SK-N-SH (cell line): ENCODE results near the gene MBOAT2. TPM values are rescaled to one million over a fixed set of nuclear protein-coding genes. Genes with fewer than 3 reads are reported as not detected.

ENCODE experiments used
- CTCF ChIA-PET: fragments of 300-600, 350-600 bp; formaldehyde crosslinking; extraction: SDS; loops from one replicate; lab custom pipeline; 2021; lab: Yijun Ruan, JAX
- POLR2A ChIA-PET: fragments of 350-600 bp; sonication (Branson Sonifier 250); formaldehyde crosslinking; extraction: SDS; loops from one replicate; lab custom pipeline; 2020; ENCODE audit warnings: antibody characterized with exemption, inconsistent platforms; lab: Yijun Ruan, JAX
- DNase-seq: peaks from one replicate; pipeline ENCODE4 v3.0.0; 2012
- H2AFZ ChIP-seq: fragments of 200-600 bp; sonication (generic); 2 replicates; pipeline ENCODE4 v1.8.1; 2016; ENCODE audit warnings: antibody characterized with exemption, mild to moderate bottlenecking, low read depth
- H3F3A ChIP-seq: fragments of 200-600 bp; sonication (generic); replicated peaks from 2 replicates; pipeline ENCODE3; 2016; ENCODE audit warnings: antibody characterized with exemption, mild to moderate bottlenecking; ENCODE audit not compliant: insufficient read depth
- H3K27ac ChIP-seq, 2 experiments: fragments of 200-500 bp in 1 of 2; fragments of 200-600 bp in 1 of 2; sonication (Bioruptor generic) in 1 of 2; sonication (generic), shearing (Covaris generic) in 1 of 2; 2 replicates each; pipeline versions ENCODE4 v1.5.1 to v1.6.1; 2014 to 2016; ENCODE audit warnings: low read depth in 2 of 2, inconsistent platforms in 1 of 2, low read length in 1 of 2, mild to moderate bottlenecking in 1 of 2, mixed read lengths in 1 of 2
- H3K27me3 ChIP-seq: fragments of 200-600 bp; sonication (generic), shearing (Covaris generic); 2 replicates; pipeline ENCODE4 v1.6.1; 2016; ENCODE audit warnings: mixed run types; ENCODE audit not compliant: insufficient read depth
- H3K36me3 ChIP-seq, 2 experiments: fragments of 200-500 bp in 1 of 2; fragments of 200-600 bp in 1 of 2; sonication (Bioruptor generic) in 1 of 2; sonication (generic) in 1 of 2; replicated peaks in 1 of 2; 2 replicates each; pipeline versions ENCODE3 to v1.5.1; 2014 to 2016; ENCODE audit warnings: low read length in 1 of 2, mild to moderate bottlenecking in 1 of 2; ENCODE audit not compliant: insufficient read depth in 2 of 2, control insufficient read depth in 1 of 2
- H3K4me1 ChIP-seq, 2 experiments: fragments of 200-500 bp in 1 of 2; fragments of 200-600 bp in 1 of 2; sonication (Bioruptor generic) in 1 of 2; sonication (generic), shearing (Covaris generic) in 1 of 2; 2 replicates each; pipeline versions ENCODE4 v1.5.1 to v1.6.1; 2014 to 2016; ENCODE audit warnings: low read depth in 1 of 2, low read length in 1 of 2, mixed run types in 1 of 2; ENCODE audit not compliant: insufficient read depth in 2 of 2, control insufficient read depth in 1 of 2
- H3K4me2 ChIP-seq: fragments of 200-600 bp; sonication (generic), shearing (Covaris generic); 2 replicates; pipeline ENCODE4 v1.6.1; 2017; ENCODE audit warnings: mixed run types
- H3K4me3 ChIP-seq, 2 experiments: fragments of 200-500 bp in 1 of 2; fragments of 200-600 bp in 1 of 2; sonication (Bioruptor generic) in 1 of 2; sonication (generic), shearing (Covaris generic) in 1 of 2; 2 replicates each; pipeline versions ENCODE4 v1.5.1 to v1.8.1; 2014 to 2016; ENCODE audit warnings: low read depth in 2 of 2, inconsistent platforms in 1 of 2, low read length in 1 of 2, mild to moderate bottlenecking in 1 of 2, mixed read lengths in 1 of 2, moderate library complexity in 1 of 2
- H3K79me2 ChIP-seq: fragments of 200-600 bp; sonication (generic); 2 replicates; pipeline ENCODE4 v1.8.1; 2017; ENCODE audit warnings: mild to moderate bottlenecking; ENCODE audit not compliant: insufficient read depth
- H3K9ac ChIP-seq: fragments of 200-600 bp; sonication (generic); 2 replicates; pipeline ENCODE4 v1.6.1; 2017; ENCODE audit warnings: mixed run types
- H3K9me2 ChIP-seq: fragments of 200-600 bp; sonication (generic); 2 replicates; pipeline ENCODE4 v1.6.1; 2017; ENCODE audit warnings: mixed run types
- H3K9me3 ChIP-seq: fragments of 200-600 bp; sonication (generic); 2 replicates; pipeline ENCODE4 v1.6.1; 2017; ENCODE audit warnings: mixed run types, mild to moderate bottlenecking, moderate library complexity
- H4K20me1 ChIP-seq: fragments of 200-600 bp; sonication (generic); 2 replicates; pipeline ENCODE4 v1.6.1; 2017; ENCODE audit warnings: mild to moderate bottlenecking, mixed run types; ENCODE audit not compliant: insufficient read depth
- CHD2 ChIP-seq: fragments of 150-350 bp; IDR thresholded peaks from 2 replicates; pipeline ENCODE4 v1.6.1; 2018; ENCODE audit warnings: low read length; ENCODE audit not compliant: partially characterized antibody
- CTCF ChIP-seq: fragments of 200-600 bp; sonication (generic); IDR thresholded peaks from 2 replicates; pipeline ENCODE4 v1.6.1; 2017; ENCODE audit warnings: antibody characterized with exemption, mild to moderate bottlenecking, moderate library complexity
- ELF1 ChIP-seq: IDR thresholded peaks from 2 replicates; pipeline ENCODE4 v1.4.0; 2012
- EP300 ChIP-seq, 2 experiments: IDR thresholded peaks; 2 replicates each; pipeline versions ENCODE4 v1.4.0 to v1.6.1; 2012; ENCODE audit warnings: borderline replicate concordance in 1 of 2, low read depth in 1 of 2, low read length in 1 of 2
- FOSL2 ChIP-seq: IDR thresholded peaks from 2 replicates; pipeline ENCODE4 v1.4.0; 2012; ENCODE audit warnings: low read depth, mild to moderate bottlenecking, moderate library complexity, borderline replicate concordance
- FOXM1 ChIP-seq: IDR thresholded peaks from 2 replicates; pipeline ENCODE4 v1.4.0; 2012; ENCODE audit warnings: low read depth, mild to moderate bottlenecking
- GABPA ChIP-seq: IDR thresholded peaks from 2 replicates; pipeline ENCODE4 v1.4.0; 2012; ENCODE audit warnings: low read depth, mild to moderate bottlenecking
- GATA2 ChIP-seq: sonication (generic); formaldehyde crosslinking; IDR thresholded peaks from 2 replicates; pipeline ENCODE4 v1.5.0; 2020; ENCODE audit warnings: mild to moderate bottlenecking, missing genetic modification reagents
- MAX ChIP-seq: IDR thresholded peaks from 2 replicates; pipeline ENCODE4 v1.4.0; 2012; ENCODE audit warnings: low read depth
- NFIC ChIP-seq: IDR thresholded peaks from 2 replicates; pipeline ENCODE4 v1.4.0; 2012; ENCODE audit warnings: borderline replicate concordance
- PBX3 ChIP-seq: IDR thresholded peaks from 2 replicates; pipeline ENCODE4; 2012
- SIN3A ChIP-seq: IDR thresholded peaks from 2 replicates; pipeline ENCODE4 v1.6.1; 2012; ENCODE audit warnings: low read depth, mild to moderate bottlenecking, low read length, moderate library complexity, borderline replicate concordance
- TCF12 ChIP-seq: IDR thresholded peaks from 2 replicates; pipeline ENCODE4 v1.4.0; 2012
- USF2 ChIP-seq: fragments of 150-350 bp; IDR thresholded peaks from 2 replicates; pipeline ENCODE4 v1.6.1; 2017; ENCODE audit warnings: antibody characterized with exemption, low read length, low read depth, borderline replicate concordance
- YY1 ChIP-seq: IDR thresholded peaks from 2 replicates; pipeline ENCODE4 v1.4.0; 2012; ENCODE audit warnings: low read depth, mild to moderate bottlenecking
- WGBS: methylation state at CpG from one replicate; pipeline ENCODE4 v1.1.6; 2017; ENCODE audit warnings: low lambda C conversion rate; 5-methylcytosine and 5-hydroxymethylcytosine counted together
- polyA plus RNA-seq, 3 experiments: library from polyadenylated mRNA; depleted of rRNA; stranded (reverse); fragments of >200 nt; gene quantifications; 2 replicates each; pipeline ENCODE4 v1.2.3, GENCODE V29; 2012
- TF ChIP-seq, protein P1 (sequence below): IDR thresholded peaks from 2 replicates; pipeline ENCODE4 v1.4.0; 2012; ENCODE audit warnings: low read depth, borderline replicate concordance

Gene MBOAT2
- polyA plus RNA-seq, 1 of the 3 experiments (the other 2 are of a cell fraction) = 33.9 TPM

GRCh38 chr2:8925411-8925810 is 78.1 kb downstream of the MBOAT2 start:
- no peak overlapping the region for H3K9ac ChIP-seq
- DNase-seq = no peak
- peaks cover 11% of the 10 kb centered on the region; the same call in 1 of the 2 replicates for H3K79me2 ChIP-seq
- TF ChIP-seq USF2 (no peak), NFIC (no peak), FOXM1 (no peak), ELF1 (no peak), CTCF (no peak), GATA2 (CRISPR knock-in tag) (no peak), SIN3A (no peak), YY1 (no peak), EP300 (IDR thresholded peaks at IDR 0.05; ENCODE audit: borderline replicate concordance in 1 of 2, low read depth in 1 of 2, low read length in 1 of 2) (no peak), TCF12 (no peak), CHD2 (no peak)
- peaks cover 0 to 20% of the 10 kb centered on the region in 2 experiments; a peak in 1 of 4 replicates for H3K4me1 ChIP-seq
- no peaks in the 10 kb centered on the region for H3F3A ChIP-seq
- H3K9me2 ChIP-seq = no peaks in the 10 kb centered on the region
- ChIA-PET POLR2A (no interaction called here), CTCF (interaction anchor here (0.6 kb wide), 1 partner anchor 121 kb away, joined by 3 read pairs; no protein-coding TSS in a partner anchor)
- 92% methylated on average over 2 of the region's 2 CpGs for WGBS
- H3K36me3 ChIP-seq = peaks cover 6 to 13% of the 10 kb centered on the region in 2 experiments
- no peak overlapping the region for H3K4me3 ChIP-seq
- H3K9me3 ChIP-seq = no peaks in the 10 kb centered on the region
- H3K27me3 ChIP-seq = no peaks in the 10 kb centered on the region
- H2AFZ ChIP-seq = no peak overlapping the region
- H3K27ac ChIP-seq = no peak overlapping the region
- H3K4me2 ChIP-seq = no peak overlapping the region
- no peaks in the 10 kb centered on the region for H4K20me1 ChIP-seq

DNA sequence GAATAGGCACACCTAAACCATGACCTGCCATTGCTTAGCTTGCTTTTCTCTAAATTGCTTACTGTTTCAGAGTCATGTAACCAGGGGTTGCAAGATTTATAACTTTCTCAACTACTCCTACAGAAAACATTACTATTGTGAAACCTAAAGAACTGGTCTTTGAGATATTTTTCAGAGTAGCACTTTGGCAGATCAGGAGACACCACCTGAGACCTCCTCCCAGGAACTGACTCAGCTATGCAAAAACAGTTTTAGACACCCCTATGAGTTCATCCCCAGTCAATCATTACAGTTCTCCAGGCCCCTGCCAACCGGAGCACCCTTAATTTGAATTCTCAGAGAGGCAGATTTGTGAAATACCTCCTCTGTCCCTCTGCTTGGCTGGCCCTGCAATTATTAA is 80.3 kb downstream of the MBOAT2 start:
- Histone ChIP-seq H3K4me3 (no peak overlapping the region), H3F3A (no peaks in the 10 kb centered on the region), H3K27me3 (no peaks in the 10 kb centered on the region), H3K4me2 (no peak overlapping the region), H3K4me1 (peaks cover 0 to 25% of the 10 kb centered on the region in 2 experiments; a peak in 2 of 4 replicates), H3K9me3 (no peaks in the 10 kb centered on the region), H3K27ac (no peak overlapping the region), H4K20me1 (no peaks in the 10 kb centered on the region), H2AFZ (no peak overlapping the region), H3K79me2 (peaks cover 8% of the 10 kb centered on the region; the same call in 1 of the 2 replicates), H3K9ac (no peak overlapping the region), H3K9me2 (no peaks in the 10 kb centered on the region), H3K36me3 (peaks cover 9 to 15% of the 10 kb centered on the region in 2 experiments)
- CTCF ChIA-PET = interaction anchor here (1.5 kb wide), 1 partner anchor 24 kb away, joined by 3 read pairs; no protein-coding TSS in a partner anchor
- TF ChIP-seq FOSL2 (no peak), PBX3 (no peak), NFIC (no peak), GABPA (no peak), CTCF (no peak), MAX (no peak)
- TF ChIP-seq, protein P1, sequence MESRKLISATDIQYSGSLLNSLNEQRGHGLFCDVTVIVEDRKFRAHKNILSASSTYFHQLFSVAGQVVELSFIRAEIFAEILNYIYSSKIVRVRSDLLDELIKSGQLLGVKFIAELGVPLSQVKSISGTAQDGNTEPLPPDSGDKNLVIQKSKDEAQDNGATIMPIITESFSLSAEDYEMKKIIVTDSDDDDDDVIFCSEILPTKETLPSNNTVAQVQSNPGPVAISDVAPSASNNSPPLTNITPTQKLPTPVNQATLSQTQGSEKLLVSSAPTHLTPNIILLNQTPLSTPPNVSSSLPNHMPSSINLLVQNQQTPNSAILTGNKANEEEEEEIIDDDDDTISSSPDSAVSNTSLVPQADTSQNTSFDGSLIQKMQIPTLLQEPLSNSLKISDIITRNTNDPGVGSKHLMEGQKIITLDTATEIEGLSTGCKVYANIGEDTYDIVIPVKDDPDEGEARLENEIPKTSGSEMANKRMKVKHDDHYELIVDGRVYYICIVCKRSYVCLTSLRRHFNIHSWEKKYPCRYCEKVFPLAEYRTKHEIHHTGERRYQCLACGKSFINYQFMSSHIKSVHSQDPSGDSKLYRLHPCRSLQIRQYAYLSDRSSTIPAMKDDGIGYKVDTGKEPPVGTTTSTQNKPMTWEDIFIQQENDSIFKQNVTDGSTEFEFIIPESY = no peak
- WGBS = 94% methylated on average over 1 of the region's 1 CpG
- POLR2A ChIA-PET = no interaction called here
- DNase-seq = no peak
